ENCODE data around the gene ZNF385D.

Gene ZNF385D

DNA sequence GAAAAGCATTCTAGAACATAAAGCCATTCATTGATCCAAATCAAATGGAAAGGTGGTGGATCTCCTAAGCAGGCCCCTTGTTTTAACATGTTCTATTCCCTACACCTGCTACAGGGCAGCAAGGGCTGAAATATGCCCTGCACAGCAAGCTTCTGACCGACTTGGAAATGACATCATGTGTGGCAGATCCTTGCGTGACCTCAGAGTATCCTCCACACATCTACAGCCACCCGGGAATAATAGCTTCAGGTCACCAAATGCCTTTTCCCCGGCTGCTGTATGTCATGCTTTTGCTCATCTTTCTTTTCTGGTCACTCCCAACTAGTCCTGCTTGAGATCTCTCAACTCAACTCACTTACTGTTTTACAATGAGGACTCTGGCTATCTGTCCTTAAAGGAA, 158.2 kb downstream of the ZNF385D start:
- DNase-seq = no peak

DNA sequence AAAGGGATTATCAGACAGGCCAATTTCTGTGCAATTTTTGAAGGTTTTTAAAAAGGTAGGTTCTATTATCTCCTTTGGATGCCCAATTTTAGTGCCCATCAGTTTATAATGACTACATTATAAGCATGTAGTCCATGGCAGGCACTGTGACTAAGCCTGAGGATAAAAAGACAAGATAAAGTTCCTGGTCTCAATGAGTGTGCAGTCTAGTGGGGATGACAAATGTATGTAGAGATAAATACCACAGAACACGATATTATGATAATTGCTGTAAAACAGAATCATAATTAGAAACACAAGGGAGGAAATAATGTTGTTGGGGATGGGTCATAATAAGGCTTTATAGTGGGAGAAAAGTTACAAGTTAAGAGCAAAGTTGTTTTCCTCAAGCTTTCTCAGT, 163.1 kb downstream of the ZNF385D start:
- DNase-seq = no peak

DNA sequence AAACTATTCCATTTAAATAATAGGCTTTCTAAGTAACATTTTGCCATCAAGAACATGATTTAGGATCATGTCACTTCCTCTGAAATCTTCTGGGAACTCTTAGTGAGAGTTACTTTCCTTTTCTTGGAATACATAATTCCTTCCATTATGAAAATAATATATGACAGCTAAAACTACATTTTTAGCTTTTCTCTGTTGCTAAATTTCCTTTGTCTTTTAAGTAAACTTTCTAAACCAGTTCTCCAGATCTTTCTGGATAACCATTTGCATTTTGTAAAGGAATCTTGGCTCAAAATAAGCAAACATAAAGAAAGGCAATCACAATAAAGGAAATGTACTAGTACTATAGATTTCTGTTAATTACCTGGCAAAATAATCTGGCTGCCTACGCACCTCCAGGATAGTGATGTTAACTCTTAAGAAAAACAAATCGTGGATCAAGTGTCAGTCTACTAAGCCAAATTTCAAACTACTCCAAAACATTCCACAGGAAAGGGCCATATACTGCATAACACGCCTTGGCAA, 165.7 kb downstream of the ZNF385D start:
- DNase-seq = no peak

DNA sequence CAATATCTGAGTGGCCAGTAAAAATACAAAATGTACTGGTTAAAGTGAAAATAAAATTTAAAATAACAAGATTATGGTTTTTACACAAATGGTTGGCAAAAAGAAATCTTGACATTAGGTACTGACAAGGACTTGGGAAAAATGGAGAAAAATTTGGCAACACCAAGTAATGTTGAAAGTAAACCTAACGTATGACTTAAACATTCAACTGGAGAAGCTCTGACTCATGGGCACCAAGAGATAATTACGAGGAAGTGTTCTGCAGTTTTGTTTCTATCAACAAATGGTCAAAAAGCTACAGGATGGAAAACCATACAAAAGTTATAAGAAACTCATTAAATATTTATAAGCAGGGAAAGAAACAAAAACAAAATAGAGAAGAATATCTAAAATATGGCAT, 177.7 kb downstream of the ZNF385D start:
- no peak for DNase-seq

DNA sequence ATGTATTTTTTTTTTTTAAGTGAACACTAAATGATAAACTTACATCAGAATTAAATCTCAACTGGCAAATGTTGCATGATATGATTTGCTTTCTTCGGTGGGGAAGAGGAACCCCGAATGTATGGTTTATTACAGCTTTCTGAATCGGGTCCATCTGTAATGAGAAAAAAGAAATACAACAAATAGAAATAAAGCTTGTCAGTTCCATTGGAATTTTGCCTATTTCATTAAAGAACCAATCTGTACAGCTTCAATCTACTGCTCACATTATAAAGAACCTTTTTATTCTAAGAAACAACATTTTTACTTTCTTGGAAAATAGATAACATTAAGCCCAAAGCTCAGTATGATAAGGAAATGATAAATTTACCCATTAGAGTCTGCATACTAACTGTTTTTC, 186.5 kb downstream of the ZNF385D start:
- DNase-seq = no peak

DNA sequence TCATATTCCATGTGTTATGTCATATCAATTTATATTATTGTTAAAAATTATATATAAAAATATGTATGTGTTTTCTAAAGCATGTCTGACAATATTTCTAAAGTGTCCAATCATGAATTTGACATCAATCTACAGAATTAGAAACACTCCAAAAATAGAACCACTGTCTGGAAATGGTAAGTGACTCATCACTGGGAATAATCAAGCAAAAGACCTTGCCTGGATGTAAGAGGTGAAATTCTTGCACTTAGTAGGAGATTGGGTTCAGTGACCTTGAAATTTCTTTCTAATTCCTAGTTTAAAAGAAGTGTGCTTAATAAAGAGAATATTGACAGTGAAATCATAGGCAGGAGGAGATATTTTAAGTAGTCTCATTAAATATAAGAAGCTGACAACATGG, 188.8 kb downstream of the ZNF385D start:
- DNase-seq = no peak

DNA sequence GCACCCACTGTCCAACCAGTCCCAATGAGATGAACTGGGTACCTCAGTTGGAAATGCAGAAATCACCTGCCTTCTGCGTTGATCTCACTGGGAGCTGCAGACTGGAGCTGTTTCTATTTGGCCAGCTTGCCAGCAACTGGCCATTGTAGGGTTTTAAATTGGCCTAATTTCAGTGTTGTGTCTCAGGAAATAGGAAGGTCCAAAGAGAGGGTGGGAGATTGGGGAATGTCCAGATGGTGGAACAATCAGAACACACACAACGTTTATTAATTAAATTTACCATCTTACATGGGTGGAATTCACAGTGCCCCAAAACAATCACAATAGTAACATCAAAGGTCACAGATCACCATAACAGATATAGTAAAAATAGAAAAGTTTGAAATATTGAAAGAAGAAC, 189.5 kb downstream of the ZNF385D start:
- no peak for DNase-seq

DNA sequence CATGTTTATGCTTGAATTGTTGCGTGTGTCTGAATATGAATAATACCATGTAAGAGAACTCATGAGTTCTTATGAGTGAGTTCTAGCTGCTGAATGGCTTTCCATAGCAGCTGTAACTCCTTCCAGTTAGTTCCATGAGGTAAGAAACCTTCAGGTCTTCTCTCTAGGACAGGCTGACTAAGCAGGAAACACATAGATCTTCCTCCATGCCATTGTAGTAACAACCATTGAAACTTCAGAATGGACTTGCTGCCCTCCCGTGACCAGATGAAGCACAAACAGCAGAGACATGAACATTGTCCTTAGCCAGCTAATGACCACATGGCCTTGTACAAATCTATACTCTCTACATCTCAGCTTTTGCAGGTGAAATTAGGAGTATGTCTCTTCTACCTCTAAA, 200.0 kb downstream of the ZNF385D start:
- DNase-seq = no peak

- DNase-seq = no peak
Observed at GRCh38 chr3:21544076-21544462, 206.9 kb downstream of the ZNF385D start.

GRCh38 chr3:21543380-21544075, 207.5 kb downstream of the ZNF385D start:
- no peak for DNase-seq

GRCh38 chr3:21542656-21543379, 208.2 kb downstream of the ZNF385D start:
- DNase-seq = no peak

DNA sequence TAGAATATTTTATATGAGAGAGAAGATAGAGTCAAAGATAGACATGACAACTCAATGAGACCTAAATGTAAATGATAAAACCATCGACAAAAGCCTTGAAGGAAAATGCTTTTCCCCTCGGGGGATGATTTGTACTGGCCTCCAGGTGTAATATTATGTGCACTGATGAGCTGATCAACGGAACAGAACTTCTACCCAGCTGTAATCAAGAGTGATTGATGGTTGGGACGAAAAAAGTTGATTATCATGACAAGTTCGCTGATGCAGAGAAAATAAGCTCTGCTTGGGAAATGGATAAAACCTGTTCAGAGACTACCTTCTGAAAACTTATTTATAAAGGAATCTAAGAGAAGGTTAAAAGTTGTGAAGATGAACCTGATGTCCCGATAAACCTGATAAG, 210.7 kb downstream of the ZNF385D start:
- DNase-seq = no peak

- DNase-seq = no peak
Observed at GRCh38 chr3:21534462-21534861, 216.5 kb downstream of the ZNF385D start.

DNA sequence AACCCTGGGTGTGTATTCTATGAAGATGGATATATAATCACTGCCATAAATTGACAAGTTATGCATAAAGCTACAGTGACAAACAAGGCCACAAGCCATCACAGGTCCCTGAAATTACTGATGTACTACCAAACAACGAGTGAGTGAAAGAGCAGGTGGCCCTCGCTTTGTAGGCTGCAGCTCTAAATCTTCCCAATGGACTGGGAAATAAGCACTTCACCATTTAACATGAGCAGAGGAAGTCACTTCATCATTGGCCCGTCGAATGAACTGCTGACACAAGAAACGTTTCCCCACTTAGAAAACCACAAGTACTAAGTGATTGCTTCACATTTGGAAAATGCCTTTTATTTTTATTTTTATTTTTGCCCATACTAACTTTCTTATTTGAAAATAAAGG, 218.0 kb downstream of the ZNF385D start:
- DNase-seq = no peak

DNA sequence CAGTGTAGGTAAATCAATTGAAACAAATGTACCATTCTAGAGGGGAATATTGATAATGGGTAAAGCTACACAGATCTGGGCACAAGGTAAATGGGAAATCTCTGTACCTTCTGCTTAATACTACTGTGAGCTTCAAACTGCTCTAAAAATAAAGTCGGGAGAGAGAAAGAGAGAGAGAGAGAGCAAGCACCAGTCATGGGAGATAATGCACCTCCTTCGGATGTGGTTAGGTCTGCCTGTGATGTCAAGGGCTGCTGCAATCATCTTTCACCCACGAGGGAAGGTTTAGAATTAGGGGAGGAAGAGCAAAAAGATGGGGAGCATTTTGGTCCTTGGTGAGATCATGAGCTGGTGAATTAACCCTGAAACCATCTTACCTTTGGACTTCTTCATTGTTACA, 219.1 kb downstream of the ZNF385D start:
- no peak for DNase-seq

DNA sequence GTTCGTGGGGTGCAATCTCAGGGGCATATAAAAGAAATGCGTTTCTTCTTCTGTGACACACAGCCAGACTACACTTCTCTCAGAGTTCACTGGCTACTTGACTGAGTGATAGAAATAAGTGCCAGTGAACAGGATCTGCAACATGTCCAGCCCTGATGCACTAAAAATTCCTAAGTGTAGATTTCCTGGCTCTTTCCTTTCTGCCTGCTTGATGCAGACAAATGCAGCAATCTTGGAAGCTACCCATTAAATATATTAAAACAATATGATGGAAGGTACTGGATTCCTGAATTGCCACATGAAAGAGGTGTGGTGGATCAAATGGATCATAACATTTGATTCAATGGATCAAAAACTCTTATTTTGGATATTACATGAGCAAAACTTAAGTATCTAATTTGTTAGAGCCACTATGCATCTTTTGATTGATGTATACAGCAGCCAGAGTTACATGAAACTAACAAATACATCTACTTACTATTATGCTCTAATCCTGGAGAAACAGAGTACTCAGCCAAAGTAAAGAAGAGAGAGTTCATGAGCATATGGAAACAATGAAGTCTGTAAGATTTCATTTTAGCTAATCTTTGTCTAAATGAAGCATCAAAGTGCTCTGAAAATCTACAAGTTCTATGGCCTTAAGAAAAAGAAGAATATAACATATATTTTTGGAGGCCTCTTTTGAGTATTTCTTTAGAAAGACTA, 222.6 kb downstream of the ZNF385D start:
- DNase-seq = no peak

- DNase-seq = no peak
Observed at GRCh38 chr3:21526461-21526860, 224.5 kb downstream of the ZNF385D start.

- no peak for DNase-seq
Observed at GRCh38 chr3:21524133-21524532, 226.9 kb downstream of the ZNF385D start.

GRCh38 chr3:21520106-21520963, 230.7 kb downstream of the ZNF385D start:
- DNase-seq = no peak

DNA sequence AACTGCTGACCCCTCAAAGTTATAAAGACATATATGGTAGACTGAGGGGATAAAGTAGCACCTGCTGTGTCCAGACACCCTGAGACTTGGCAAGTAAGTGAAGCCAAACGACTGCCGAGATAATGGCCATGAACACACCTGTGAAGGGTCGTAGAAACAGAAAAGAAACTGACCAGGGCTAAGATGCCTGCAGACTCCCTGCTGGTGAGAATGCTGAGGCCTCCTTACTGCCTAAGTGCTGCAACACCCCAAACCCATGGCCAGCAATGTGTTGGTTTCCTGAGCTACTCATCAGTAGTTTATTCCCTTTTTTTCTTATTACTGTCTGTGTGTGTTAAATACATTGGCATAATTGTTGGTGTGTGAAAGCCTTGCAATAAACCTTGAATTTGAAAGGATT, 233.8 kb downstream of the ZNF385D start:
- no peak for DNase-seq

- no peak for DNase-seq
Observed at GRCh38 chr3:21515417-21515816, 235.6 kb downstream of the ZNF385D start.

- DNase-seq = no peak
Observed at GRCh38 chr3:21509731-21510470, 241.1 kb downstream of the ZNF385D start.
